WTC11 (cell line): Measurements from ENCODE around the gene YWHAQ.

ENCODE experiments used
- CREB1 ChIP-seq: sonication (generic); formaldehyde crosslinking; IDR thresholded peaks from 2 replicates; pipeline ENCODE4 v1.8.0; 2023; ENCODE audit warnings: mild to moderate bottlenecking, missing genetic modification reagents
- TCF7 ChIP-seq: sonication (generic); formaldehyde crosslinking; IDR thresholded peaks from 2 replicates; pipeline ENCODE4 v1.8.0; 2022; ENCODE audit warnings: mild to moderate bottlenecking, low read depth, missing genetic modification reagents, moderate library complexity
- TF ChIP-seq, protein P1 (sequence below): fragments of 200-600 bp; IDR thresholded peaks from 2 replicates; pipeline ENCODE4 v1.8.0; 2022; ENCODE audit warnings: antibody characterized with exemption
- TF ChIP-seq, protein P2 (sequence below): sonication (generic); formaldehyde crosslinking; IDR thresholded peaks from 2 replicates; pipeline ENCODE4 v1.8.0; 2023; ENCODE audit warnings: missing genetic modification reagents
- TF ChIP-seq, protein P3 (sequence below): sonication (generic); formaldehyde crosslinking; conservative IDR thresholded peaks from 2 replicates; pipeline ENCODE4 v1.8.1; 2022; ENCODE audit warnings: mild to moderate bottlenecking, missing genetic modification reagents

DNA sequence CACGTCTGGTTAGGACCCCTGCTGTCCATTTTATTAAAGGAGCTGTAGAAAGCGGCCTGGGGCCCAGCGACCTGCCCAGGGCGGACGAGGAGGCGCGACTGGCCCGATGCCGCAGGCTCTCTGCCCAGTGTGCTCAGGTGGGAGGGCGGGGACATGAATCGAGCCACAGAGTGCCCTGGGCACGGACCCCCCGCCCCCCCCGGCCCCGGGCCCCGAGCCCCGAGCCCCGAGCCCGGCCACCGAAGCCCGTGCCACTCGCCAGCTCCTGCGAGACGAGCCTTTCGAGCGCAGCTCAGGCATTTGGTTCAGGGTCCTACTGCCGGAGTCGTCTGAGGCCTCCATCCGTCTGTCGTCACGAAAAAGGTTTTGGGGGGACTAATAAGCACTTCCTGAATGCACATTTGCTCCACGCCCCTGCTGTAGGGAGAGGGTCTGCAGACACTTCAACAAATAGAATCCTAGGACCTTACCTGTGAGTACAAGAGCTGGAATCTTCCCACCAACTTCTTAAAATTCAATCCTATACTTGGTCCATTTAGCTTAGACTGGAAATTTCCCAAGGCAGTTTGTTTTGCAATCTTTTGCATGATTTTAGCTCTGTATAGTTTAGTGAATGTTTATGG, 74.6 kb downstream of the YWHAQ start:
- TF ChIP-seq CREB1 (CRISPR knock-in tag) (no peak), TCF7 (no peak)
- TF ChIP-seq, protein P1, sequence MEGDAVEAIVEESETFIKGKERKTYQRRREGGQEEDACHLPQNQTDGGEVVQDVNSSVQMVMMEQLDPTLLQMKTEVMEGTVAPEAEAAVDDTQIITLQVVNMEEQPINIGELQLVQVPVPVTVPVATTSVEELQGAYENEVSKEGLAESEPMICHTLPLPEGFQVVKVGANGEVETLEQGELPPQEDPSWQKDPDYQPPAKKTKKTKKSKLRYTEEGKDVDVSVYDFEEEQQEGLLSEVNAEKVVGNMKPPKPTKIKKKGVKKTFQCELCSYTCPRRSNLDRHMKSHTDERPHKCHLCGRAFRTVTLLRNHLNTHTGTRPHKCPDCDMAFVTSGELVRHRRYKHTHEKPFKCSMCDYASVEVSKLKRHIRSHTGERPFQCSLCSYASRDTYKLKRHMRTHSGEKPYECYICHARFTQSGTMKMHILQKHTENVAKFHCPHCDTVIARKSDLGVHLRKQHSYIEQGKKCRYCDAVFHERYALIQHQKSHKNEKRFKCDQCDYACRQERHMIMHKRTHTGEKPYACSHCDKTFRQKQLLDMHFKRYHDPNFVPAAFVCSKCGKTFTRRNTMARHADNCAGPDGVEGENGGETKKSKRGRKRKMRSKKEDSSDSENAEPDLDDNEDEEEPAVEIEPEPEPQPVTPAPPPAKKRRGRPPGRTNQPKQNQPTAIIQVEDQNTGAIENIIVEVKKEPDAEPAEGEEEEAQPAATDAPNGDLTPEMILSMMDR, result no peak
- TF ChIP-seq, protein P2, sequence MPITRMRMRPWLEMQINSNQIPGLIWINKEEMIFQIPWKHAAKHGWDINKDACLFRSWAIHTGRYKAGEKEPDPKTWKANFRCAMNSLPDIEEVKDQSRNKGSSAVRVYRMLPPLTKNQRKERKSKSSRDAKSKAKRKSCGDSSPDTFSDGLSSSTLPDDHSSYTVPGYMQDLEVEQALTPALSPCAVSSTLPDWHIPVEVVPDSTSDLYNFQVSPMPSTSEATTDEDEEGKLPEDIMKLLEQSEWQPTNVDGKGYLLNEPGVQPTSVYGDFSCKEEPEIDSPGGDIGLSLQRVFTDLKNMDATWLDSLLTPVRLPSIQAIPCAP (CRISPR knock-in tag), result no peak
- TF ChIP-seq, protein P3, sequence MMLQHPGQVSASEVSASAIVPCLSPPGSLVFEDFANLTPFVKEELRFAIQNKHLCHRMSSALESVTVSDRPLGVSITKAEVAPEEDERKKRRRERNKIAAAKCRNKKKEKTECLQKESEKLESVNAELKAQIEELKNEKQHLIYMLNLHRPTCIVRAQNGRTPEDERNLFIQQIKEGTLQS, result no peak
